HG03342 (cell line): Measurements from ENCODE around the gene TOLLIP.
"Not testable (repeated sequence)": the region's sequence is repeated elsewhere in the genome, so short reads cannot be mapped to it uniquely, and the experiment has no call there.

ENCODE experiments used
- ATAC-seq: cut with Tn5 transposase; IDR thresholded peaks from one replicate; pipeline ENCODE4 v1.9.1; 2021; ENCODE audit warnings: mild to moderate bottlenecking, moderate library complexity; ENCODE audit not compliant: unreplicated experiment

Gene TOLLIP

GRCh38 chr11:1309498-1310317, at the start of gene TOLLIP:
TSS of gene TOLLIP (minus strand) at chr11:1309632. CDS start at chr11:1309498, 134 bp downstream.
- ATAC-seq = peak; percentile 71

- not testable (repeated sequence) for ATAC-seq
These were observed 49.5 kb upstream of the TOLLIP start for GRCh38 chr11:1358931-1359330.

GRCh38 chr11:1358286-1358685, 48.9 kb upstream of the TOLLIP start:
- ATAC-seq = no peak

- no peak for ATAC-seq
These were observed 47.1 kb upstream of the TOLLIP start for GRCh38 chr11:1356478-1356960.

DNA sequence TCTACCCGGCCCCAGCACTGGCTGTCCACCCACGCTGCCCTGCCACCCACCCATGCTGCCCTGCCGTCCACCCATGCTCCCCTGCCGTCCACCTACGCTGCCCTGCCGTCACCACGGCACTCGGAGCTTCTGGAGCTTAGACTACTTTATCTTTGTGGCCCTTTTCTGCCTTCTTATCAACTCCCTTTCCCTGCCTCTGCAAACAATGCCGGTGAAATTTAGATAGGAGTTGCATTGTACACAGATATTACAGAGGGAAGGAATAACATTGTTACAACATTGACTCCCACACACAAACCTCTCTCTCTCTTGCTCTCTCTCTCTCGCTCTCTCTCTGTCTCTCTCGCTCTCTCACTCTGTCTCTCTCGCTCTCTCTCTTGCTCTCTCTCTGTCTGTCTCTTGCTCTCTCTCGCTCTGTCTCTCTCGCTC, 46.6 kb upstream of the TOLLIP start:
- ATAC-seq = no peak

DNA sequence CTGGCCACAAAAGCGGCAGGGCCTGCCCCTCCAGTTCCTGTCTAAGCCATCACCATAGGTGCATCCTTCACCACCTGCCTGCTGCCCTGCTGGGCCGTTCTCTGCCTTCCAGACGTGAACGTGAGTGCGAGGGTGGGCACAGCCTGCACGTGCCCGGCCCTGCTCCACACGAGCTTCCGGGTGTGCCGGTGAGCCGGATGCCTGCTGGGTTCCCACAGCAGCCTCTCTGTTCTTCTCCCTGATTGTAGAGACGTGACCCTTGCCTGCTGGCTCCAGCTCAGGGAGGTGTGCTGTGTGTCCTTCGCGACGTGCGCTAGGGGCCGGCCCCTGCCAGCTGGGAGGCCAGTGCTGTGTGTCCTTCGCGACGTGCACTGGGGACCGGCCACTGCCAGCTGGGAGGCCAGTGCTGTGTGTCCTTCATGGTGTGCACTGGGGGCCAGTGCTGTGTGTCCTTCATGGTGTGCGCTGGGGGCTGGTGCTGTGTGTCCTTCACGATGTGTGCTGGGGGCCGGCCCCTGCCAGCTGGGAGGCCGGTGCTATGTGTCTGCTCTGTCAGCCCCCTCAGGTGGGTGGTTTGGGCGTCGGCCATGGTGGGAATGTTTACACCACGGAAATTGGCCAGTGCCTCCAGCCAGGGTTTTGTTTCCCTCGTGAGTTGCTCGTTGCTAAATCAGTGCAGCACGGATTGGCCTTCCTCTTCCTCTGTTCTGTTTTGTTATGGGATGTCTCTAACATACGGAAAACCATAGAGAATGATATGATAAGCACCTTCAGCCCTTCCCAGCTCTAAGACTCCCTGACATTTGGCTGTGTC, 44.9 kb upstream of the TOLLIP start:
- ATAC-seq = no peak

- no peak for ATAC-seq
These were observed 44.1 kb upstream of the TOLLIP start for GRCh38 chr11:1353383-1354124.

GRCh38 chr11:1352696-1353382, 43.4 kb upstream of the TOLLIP start:
- no peak for ATAC-seq

DNA sequence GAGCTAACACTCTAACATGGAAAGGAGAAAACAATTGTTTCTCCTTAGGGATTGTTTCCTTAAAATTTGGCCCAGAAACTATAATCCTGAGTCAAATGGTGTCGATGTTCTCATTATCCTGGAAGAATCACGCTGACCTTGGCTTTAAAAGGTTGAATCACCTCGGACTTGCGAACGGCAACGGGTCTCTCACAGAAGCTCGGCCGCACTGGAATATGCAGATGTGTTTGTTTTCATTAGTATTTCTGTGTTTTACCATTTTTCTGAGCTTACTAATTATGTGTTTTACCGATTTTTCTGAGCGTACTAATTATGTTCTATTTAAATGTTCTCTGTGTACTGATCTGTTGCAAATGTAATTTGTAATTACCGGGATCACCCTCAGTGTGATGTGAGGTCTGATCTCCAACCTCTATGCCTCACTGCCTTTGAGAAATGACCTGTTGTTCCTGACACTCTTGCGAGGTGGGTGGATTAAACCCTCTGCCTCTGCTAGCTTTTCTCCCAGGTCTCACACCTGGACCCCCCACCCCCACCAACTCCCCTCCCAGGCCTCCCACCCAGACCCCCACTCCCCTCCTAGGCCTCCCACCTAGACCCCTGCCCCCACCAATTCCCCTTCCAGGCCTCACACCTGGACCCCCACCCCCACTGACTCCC, 42.0 kb upstream of the TOLLIP start:
- ATAC-seq = no peak

DNA sequence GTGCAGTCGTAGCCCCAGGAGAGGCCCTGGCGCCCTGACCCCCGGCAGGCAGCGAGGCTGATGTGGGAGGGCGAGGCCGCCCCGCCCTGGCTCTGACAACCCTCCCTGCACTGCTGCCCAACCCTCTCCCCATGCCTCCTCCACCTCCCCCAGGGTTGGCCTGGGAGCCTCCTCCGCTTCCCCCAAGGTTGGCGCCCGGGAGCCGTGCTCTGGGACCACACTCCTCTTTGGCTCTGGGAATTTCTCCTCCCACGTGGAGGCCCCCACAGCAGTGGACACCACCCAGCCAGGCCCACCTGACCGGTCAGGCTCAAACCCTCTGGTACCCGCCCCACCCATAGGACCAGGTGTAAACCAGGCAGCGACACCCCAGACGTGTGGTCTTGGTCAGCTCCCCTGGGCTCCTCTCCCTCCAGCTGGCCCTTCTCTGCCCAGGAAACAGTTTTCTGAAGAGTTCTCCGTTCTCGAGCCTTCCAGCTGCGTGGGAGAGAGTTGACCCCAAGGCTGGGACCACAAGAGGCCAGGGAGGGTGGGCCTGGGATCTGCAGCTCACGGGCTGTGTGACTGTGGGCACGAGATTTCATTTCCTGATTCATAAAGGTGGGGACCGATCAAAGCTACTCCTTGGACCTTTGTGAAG, 40.8 kb upstream of the TOLLIP start:
- no peak for ATAC-seq

DNA sequence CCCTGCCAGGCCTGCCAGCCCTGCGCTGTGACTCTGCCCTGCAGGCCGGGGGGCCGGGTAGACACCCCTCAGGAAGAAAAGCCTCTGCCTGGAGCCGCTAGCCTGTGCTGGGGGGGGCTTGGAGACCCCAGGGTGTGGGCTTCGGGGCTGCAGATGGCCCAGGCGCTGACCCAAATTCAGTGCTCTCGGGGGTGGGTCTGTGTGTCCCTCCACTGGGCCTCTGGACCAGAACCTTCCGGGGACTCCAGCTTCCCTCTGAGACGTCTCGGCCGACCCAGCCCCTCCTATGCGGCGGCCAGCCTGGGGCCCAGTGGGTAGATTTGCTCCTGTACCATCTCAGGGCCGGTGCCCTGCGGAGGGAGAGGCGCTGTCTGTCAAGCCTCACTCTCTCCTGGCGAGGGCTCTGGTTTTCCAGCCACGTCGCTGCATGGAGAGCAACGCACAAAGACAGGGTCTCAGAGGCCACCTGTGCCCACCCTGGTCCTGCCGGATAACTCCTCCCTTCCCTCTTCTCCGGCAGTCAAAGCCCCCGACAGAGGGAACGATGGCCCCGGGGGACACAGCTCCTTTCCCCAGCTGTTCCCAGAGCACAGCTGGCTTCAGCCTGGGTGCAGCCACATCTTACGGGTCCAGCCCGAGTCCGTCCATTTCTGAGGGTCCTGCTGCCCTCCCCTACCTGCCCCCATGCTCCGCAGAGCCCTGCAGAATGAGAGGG, 40.1 kb upstream of the TOLLIP start:
- ATAC-seq = no peak

DNA sequence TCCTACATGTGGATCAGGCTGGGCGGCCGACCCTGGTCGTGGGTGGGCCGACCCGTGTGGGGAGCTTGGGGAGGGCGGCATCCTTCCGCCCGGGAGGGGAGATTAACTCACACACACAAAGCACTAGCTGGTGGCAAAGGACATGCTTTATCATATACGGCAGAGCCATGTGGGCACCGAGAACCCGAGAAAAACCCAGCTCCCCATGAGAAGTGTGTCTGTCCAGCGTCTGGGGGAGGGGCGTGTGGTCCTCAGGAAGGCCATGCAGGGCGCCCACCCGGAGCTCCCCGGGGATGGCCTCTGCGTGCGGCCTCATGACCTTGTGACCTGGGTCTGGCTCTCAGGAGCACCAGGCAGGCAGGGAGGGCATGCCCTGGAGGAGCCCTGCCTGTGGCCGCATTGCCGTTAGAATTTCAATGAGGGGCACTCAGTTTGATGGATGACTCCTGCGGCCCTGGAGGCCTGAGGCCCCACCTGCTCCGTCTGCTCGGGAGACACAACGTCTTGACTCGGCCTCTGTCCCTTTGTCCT, 39.4 kb upstream of the TOLLIP start:
- no peak for ATAC-seq

- no peak for ATAC-seq
These were observed 38.8 kb upstream of the TOLLIP start for GRCh38 chr11:1348146-1348795.

DNA sequence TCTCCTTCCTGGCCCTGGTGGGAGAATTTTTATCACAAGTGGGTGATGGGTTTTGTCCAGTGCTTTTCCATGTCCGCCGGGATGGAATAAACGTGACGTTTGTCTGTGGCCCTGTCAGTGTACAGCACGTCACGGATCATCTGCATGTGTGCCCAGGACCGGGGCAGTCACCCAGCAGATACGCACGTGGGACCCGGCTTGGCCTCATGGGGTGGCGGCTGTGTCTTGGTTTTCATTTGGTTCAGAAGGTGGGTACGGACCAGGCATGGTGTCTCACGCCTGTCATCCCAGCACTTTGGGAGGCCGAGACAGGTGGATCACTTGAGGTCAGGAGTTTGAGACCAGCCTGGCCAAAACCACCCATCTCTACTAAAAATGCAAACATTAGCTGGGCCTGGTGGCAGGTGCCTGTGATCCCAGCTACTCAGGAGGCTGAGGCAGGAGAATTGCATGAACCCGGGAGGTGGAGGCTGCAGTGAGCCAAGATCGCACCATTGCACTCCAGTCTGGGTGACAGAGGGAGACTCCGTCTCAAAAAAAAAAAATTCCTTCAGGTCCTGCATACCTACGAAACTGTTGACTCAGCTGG, 38.1 kb upstream of the TOLLIP start:
- ATAC-seq = not testable (repeated sequence)

GRCh38 chr11:1346669-1347390, 37.4 kb upstream of the TOLLIP start:
- ATAC-seq = no peak

- ATAC-seq = no peak
These were observed 36.5 kb upstream of the TOLLIP start for GRCh38 chr11:1345737-1346513.
